Transverse colon (tissue), 4 donors: ENCODE results near the gene DLK2.

ENCODE experiments used
- POLR2A ChIP-seq: fragments of 450-650 bp; IDR thresholded peaks from one replicate; pipeline ENCODE4 v1.6.1; 2016; ENCODE audit warnings: antibody characterized with exemption, mild to moderate bottlenecking, moderate library complexity
- POLR2AphosphoS5 ChIP-seq, 3 donors: sonication (generic); formaldehyde crosslinking; IDR thresholded peaks; one replicate each; pipeline ENCODE4 v1.6.1; 2016; ENCODE audit warnings: antibody characterized with exemption in 3 of 3
- TF ChIP-seq, protein P1 (sequence below), 5 experiments: fragments of 200-600 bp in 3 of 5; fragments of 450-650 bp in 2 of 5; sonication (generic) in 3 of 5; IDR thresholded peaks; 1 replicate in 2 of 5; 2 replicates in 3 of 5; pipeline ENCODE4 v1.5.1; 2016 to 2017; ENCODE audit warnings: antibody characterized with exemption in 5 of 5, inconsistent platforms in 3 of 5, mild to moderate bottlenecking in 2 of 5, moderate library complexity in 1 of 5

DNA sequence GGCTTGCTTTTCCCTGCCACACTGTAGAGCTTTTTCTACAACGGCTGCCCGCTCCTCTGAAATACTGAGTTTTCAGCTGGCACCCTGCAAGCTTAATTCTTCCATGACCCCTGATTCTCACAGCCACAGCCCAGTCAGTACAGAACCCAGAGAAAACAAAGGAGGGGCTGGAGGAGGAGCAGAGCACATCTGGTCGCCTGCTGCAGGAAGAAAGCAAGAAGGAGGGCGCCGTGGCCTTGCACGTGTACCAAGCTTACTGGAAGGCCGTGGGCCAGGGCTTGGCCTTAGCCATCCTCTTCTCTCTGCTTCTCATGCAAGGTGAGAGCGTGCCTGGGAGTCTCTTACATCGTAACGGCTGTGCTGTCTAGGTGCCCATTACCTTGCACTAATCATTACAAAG is 11.3 kb downstream of the DLK2 start:
- TF ChIP-seq, protein P1, sequence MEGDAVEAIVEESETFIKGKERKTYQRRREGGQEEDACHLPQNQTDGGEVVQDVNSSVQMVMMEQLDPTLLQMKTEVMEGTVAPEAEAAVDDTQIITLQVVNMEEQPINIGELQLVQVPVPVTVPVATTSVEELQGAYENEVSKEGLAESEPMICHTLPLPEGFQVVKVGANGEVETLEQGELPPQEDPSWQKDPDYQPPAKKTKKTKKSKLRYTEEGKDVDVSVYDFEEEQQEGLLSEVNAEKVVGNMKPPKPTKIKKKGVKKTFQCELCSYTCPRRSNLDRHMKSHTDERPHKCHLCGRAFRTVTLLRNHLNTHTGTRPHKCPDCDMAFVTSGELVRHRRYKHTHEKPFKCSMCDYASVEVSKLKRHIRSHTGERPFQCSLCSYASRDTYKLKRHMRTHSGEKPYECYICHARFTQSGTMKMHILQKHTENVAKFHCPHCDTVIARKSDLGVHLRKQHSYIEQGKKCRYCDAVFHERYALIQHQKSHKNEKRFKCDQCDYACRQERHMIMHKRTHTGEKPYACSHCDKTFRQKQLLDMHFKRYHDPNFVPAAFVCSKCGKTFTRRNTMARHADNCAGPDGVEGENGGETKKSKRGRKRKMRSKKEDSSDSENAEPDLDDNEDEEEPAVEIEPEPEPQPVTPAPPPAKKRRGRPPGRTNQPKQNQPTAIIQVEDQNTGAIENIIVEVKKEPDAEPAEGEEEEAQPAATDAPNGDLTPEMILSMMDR (IDR thresholded peaks at IDR 0.05) = no peak
- no peak for TF ChIP-seq POLR2A
- TF ChIP-seq POLR2AphosphoS5 (IDR thresholded peaks at IDR 0.05) = no peak
